DMS53 (cell line): ENCODE measurements around the gene NACA2.
A peak's percentile ranks its signal among the peaks of the same experiment; 100 is the strongest.
"Not testable (repeated sequence)": the region's sequence is repeated elsewhere in the genome, so short reads cannot be mapped to it uniquely, and the experiment has no call there.

Source experiments
- DNase-seq: peaks from one replicate; lab custom pipeline; 2025; lab: John Stamatoyannopoulos, UW

The NACA2 gene

GRCh38 chr17:61591018-61591417, at the start of gene NACA2:
NACA2 (minus strand) TSS chr17:61591219; CDS start chr17:61591180, 39 bp downstream.
- no peak for DNase-seq

GRCh38 chr17:61639818-61640217, 48.8 kb upstream of the NACA2 start:
- no peak for DNase-seq

GRCh38 chr17:61638087-61638486, 47.1 kb upstream of the NACA2 start:
- no peak for DNase-seq

- peak; percentile 71 for DNase-seq
These were observed 45.0 kb upstream of the NACA2 start for GRCh38 chr17:61635913-61636432.

- no peak for DNase-seq
These were observed 44.0 kb upstream of the NACA2 start for GRCh38 chr17:61634942-61635538.

GRCh38 chr17:61634011-61634539, 43.1 kb upstream of the NACA2 start:
- DNase-seq = no peak

GRCh38 chr17:61632826-61633225, 41.8 kb upstream of the NACA2 start:
- no peak for DNase-seq

GRCh38 chr17:61631800-61632199, 40.8 kb upstream of the NACA2 start:
- no peak for DNase-seq

GRCh38 chr17:61628158-61628557, 37.1 kb upstream of the NACA2 start:
- DNase-seq = not testable (repeated sequence)

- DNase-seq = no peak
These were observed 36.6 kb upstream of the NACA2 start for GRCh38 chr17:61627658-61628057.

- DNase-seq = no peak
These were observed 36.1 kb upstream of the NACA2 start for GRCh38 chr17:61627125-61627524.

GRCh38 chr17:61625564-61625963, 34.5 kb upstream of the NACA2 start:
- no peak for DNase-seq

GRCh38 chr17:61624951-61625350, 33.9 kb upstream of the NACA2 start:
- no peak for DNase-seq

GRCh38 chr17:61621317-61621716, 30.3 kb upstream of the NACA2 start:
- DNase-seq = no peak

- DNase-seq = no peak
These were observed 28.9 kb upstream of the NACA2 start for GRCh38 chr17:61619953-61620352.

GRCh38 chr17:61619493-61619892, 28.5 kb upstream of the NACA2 start:
- DNase-seq = peak; percentile 26

GRCh38 chr17:61618950-61619349, 27.9 kb upstream of the NACA2 start:
- DNase-seq = no peak

GRCh38 chr17:61617330-61617729, 26.3 kb upstream of the NACA2 start:
- DNase-seq = no peak

- DNase-seq = no peak
These were observed 25.8 kb upstream of the NACA2 start for GRCh38 chr17:61616783-61617182.

- no peak for DNase-seq
These were observed 23.2 kb upstream of the NACA2 start for GRCh38 chr17:61614219-61614618.

GRCh38 chr17:61611323-61611722, 20.3 kb upstream of the NACA2 start:
- DNase-seq = no peak

GRCh38 chr17:61605692-61606091, 14.7 kb upstream of the NACA2 start:
- no peak for DNase-seq

GRCh38 chr17:61601297-61601696, 10.3 kb upstream of the NACA2 start:
- no peak for DNase-seq

- DNase-seq = no peak
These were observed 9.6 kb upstream of the NACA2 start for GRCh38 chr17:61600621-61601020.
